Coronary artery (tissue), 2 donors: ENCODE measurements around the gene NAV2.

Experiments
- DNase-seq: peaks from one replicate; pipeline ENCODE4 v3.0.0-alpha.2; 2017; ENCODE audit warnings: low spot score
- H3K27ac ChIP-seq, 2 donors: fragments of 200-600 bp; sonication (generic); one replicate each; pipeline ENCODE4 v1.5.1; 2016 to 2019
- H3K4me3 ChIP-seq: fragments of 200-600 bp; sonication (generic); 2 replicates; pipeline ENCODE4 v1.5.1; 2016; ENCODE audit warnings: mild to moderate bottlenecking, moderate library complexity
- TF ChIP-seq, protein P1 (sequence below): fragments of 200-600 bp; sonication (generic); IDR thresholded peaks from one replicate; pipeline ENCODE4 v1.5.1; 2019; ENCODE audit warnings: antibody characterized with exemption

Gene NAV2

DNA sequence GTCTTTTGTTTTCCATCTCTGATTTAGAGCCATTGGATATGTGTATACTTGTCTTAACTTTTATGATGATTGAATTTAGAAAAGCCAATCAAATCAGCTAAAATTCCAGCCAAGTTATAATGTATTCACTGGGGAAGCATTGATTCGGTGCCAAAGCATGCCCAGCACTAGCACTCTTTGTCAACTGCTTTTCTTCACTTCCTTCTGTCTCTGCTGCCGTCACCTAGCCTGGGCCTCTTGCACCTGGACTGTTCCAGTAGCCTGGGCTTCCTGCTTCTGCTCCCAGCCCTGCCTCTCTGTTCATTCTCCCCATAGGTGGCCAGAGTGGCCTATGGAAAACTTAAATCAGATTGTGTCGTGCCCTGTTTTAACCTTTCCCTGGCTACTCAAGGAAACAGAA is 80.7 kb downstream of the NAV2 start:
- Histone ChIP-seq H3K27ac (no peak overlapping the region), H3K4me3 (no peak overlapping the region)
- no peak for DNase-seq
- TF ChIP-seq, protein P1, sequence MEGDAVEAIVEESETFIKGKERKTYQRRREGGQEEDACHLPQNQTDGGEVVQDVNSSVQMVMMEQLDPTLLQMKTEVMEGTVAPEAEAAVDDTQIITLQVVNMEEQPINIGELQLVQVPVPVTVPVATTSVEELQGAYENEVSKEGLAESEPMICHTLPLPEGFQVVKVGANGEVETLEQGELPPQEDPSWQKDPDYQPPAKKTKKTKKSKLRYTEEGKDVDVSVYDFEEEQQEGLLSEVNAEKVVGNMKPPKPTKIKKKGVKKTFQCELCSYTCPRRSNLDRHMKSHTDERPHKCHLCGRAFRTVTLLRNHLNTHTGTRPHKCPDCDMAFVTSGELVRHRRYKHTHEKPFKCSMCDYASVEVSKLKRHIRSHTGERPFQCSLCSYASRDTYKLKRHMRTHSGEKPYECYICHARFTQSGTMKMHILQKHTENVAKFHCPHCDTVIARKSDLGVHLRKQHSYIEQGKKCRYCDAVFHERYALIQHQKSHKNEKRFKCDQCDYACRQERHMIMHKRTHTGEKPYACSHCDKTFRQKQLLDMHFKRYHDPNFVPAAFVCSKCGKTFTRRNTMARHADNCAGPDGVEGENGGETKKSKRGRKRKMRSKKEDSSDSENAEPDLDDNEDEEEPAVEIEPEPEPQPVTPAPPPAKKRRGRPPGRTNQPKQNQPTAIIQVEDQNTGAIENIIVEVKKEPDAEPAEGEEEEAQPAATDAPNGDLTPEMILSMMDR, result no peak

- DNase-seq, result no peak
- H3K27ac ChIP-seq, result no peak overlapping the region
- H3K4me3 ChIP-seq, result no peak overlapping the region
- TF ChIP-seq, protein P1, result no peak
These were observed 81.5 kb downstream of the NAV2 start for GRCh38 chr11:19794161-19794560.

DNA sequence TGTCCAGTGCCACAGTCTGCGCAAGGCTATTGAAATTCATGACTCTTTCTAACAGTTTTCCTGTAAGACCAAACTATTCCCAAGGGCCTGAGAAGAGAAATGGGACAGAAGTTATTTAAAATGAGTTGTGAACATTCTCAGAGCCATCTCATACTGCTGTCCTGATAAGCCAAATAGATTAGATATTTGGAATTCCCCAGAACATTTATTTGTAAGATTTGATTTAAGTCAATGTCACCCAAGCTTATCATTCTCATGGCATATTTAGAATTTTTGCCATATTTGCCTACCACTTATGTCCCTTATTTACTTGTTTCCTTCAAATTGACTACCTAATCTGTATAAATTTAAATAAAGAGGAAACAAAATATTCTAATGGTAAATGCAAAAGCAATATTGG is 82.4 kb downstream of the NAV2 start:
- TF ChIP-seq, protein P1, result no peak
- Histone ChIP-seq H3K4me3 (no peak overlapping the region), H3K27ac (no peak overlapping the region)
- no peak for DNase-seq

GRCh38 chr11:19800162-19800561 is 87.5 kb downstream of the NAV2 start:
- H3K27ac ChIP-seq, result no peak overlapping the region
- TF ChIP-seq, protein P1, result no peak
- no peak for DNase-seq
- no peak overlapping the region for H3K4me3 ChIP-seq

- DNase-seq, result no peak
- no peak overlapping the region for H3K27ac ChIP-seq
- no peak overlapping the region for H3K4me3 ChIP-seq
- TF ChIP-seq, protein P1, result no peak
These were observed 88.3 kb downstream of the NAV2 start for GRCh38 chr11:19800714-19801519.

- Histone ChIP-seq H3K27ac (no peak overlapping the region), H3K4me3 (no peak overlapping the region)
- TF ChIP-seq, protein P1, result no peak
- DNase-seq, result no peak
These were observed 90.2 kb downstream of the NAV2 start for GRCh38 chr11:19802773-19803293.

GRCh38 chr11:19803506-19803998 is 90.9 kb downstream of the NAV2 start:
- Histone ChIP-seq H3K27ac (no peak overlapping the region), H3K4me3 (no peak overlapping the region)
- DNase-seq, result no peak
- TF ChIP-seq, protein P1, result no peak
